Stimulated activated CD4-positive, alpha-beta T cell treated with anti-CD3 and anti-CD28 coated beads, Interleukin-1b, Interleukin-23, amount 100 ng/mL, for 1 hour (primary cell): ENCODE results near the gene CD22.
"Not testable (repeated sequence)": the region's sequence is repeated elsewhere in the genome, so short reads cannot be mapped to it uniquely, and the experiment has no call there.

Experiments
- DNase-seq, 2 donors: peaks; one replicate each; pipeline ENCODE4 v3.0.0-alpha.2; 2020; ENCODE audit warnings: low read depth in 2 of 2

Gene CD22

DNA sequence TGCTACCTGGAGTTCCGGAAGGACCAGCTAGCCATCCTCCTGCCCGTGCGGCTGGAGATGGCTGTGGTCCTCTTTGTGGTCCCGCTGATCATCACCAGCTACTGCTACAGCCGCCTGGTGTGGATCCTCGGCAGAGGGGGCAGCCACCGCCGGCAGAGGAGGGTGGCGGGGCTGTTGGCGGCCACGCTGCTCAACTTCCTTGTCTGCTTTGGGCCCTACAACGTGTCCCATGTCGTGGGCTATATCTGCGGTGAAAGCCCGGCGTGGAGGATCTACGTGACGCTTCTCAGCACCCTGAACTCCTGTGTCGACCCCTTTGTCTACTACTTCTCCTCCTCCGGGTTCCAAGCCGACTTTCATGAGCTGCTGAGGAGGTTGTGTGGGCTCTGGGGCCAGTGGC is 30.4 kb downstream of the CD22 start:
- not testable (repeated sequence) for DNase-seq

DNA sequence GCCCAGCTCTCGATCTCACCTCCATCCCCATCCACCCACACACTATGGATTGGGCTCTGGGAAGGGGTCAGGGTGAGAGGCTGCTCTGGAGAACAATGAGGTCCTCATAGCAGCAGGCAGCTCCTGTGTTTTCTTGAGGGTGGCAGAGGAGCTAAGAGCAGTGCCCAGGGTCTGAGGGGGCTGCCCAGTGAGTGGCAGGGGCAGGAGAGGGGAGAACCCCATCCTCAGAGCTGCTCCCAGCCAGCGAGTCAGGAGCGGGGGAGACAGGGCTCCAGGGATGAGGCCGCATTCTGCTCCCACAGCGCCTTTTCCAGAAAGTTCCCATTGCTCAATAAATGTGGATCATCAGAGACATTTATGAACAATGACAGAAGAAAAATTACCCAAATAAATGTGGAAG is 31.1 kb downstream of the CD22 start:
- DNase-seq: not testable (repeated sequence)

DNA sequence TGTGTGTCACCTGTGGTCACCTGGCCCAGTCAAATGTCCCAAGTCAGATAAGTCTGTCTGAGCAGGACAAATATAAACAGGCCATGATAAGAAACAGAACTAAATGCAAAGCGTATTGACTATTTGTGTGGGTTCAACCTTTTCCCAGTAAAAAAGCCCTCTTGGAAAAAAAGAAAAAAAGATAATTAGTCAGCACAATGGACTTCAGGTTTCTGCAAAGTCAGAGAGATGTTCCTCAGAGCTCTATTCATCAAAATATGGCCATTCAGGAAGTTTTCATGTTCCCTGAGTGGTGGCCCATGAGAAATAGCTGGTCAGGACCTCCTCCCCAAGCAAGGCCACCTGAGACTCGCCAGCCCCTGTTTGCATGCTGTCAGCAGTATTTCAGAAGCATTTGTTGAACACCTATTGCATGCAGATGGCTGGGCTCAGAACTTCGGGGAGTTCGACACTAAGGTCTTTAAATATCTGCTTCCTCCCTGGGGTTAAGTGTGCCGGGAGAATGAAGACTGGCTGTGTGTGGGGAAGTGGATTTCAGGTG is 32.0 kb downstream of the CD22 start:
- DNase-seq: no peak

DNA sequence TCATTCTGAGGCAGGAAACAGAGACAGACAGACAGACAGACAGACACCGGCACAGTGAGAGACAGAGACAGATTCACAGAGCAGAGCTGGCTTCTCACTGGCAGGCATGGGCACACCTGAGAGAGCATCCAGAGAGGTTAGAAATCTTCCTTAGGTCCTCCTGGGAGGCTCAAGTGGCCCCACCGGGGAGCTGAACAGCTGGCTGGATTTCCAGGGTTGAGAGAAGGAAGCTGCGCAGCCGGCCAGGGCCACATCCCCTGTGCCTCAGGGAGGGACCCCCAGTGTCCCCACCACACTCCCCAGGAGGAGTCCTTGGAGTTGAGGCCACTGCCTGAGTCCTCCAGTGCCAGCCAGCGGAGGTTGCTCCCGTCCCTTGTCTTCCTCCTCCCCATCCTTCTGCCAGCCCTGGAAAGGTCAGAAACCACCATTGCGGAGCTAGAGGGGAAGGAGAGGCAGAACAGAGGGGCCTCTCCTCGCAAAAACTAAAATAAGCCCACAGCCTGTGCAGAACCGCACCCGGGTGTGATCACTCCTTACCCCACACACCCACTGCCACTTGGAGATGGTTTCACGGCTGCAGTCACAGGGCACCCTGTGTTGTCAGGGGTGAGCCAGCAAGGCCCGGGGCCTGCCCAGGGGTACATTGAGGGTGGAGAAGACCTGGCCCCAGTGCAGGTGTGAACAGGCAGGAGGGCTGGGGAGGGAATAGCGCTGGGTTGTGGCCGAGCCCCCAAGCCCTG is 33.4 kb downstream of the CD22 start:
- no peak for DNase-seq

DNA sequence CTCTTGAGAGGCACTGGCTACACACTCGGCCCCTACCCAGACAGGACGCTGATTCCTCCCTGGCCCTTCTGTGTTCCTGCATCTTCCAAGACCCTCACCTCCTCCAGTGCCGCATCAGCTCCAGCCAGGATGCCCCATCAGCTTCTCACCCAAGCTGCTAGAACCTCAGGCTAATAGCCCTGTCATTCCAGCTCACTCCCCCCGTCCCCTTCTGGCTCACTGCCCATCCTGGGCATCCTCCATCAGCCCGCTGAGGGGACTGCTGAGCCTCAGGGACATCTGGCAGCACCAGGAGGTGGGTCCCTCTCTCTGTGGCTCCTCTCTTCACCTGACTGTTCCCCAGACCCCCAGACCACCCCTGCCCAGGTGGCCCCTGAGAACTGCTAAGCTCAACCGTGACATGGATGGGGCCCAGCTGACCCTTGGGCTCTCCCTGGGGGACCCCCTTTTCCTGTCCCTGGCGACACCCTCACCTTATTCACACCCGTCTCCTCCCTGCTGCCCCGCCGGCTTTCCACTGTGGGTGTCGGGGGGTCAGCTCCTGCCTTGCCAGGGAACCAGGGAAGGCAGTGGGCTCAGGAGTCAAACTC is 34.1 kb downstream of the CD22 start:
- DNase-seq: no peak

DNA sequence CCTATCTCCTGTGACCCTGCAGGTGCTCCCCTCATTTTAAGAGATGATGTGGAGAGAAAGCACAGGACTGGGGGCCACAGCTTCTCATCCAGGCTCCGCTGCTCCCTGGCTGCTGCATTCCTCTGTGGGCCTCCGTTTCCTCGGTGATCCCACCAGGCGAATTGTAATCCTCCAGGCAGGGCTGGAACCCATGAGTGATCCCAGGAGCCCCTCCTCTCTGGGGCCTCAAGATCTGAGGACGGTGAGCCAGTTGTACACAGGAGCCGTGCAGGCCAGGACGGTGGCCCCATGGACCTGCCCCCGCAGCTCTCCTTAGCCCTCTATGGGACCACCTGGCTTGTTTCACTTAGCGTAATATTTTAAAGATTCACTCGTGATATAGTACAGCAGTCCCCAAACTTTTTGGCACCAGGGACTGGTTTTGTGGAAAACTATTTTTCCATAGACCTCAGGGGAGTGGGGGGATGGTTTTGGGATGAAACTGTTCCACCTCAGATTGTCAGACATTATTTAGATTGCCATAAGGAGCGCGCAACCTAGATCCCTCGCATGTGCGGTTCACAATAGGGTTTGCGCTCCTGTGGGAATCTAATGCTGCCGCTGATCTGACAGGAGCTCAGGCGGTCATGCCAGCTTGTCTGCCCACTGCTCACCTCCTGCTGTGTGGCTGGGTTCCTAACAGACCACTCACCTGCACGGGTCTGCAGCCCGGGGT is 34.9 kb downstream of the CD22 start:
- DNase-seq: no peak

GRCh38 chr19:35365303-35365702 is 36.3 kb downstream of the CD22 start:
- DNase-seq: no peak

- DNase-seq: no peak
These were observed 39.4 kb downstream of the CD22 start for GRCh38 chr19:35368378-35368777.

GRCh38 chr19:35369522-35369921 is 40.5 kb downstream of the CD22 start:
- no peak for DNase-seq

DNA sequence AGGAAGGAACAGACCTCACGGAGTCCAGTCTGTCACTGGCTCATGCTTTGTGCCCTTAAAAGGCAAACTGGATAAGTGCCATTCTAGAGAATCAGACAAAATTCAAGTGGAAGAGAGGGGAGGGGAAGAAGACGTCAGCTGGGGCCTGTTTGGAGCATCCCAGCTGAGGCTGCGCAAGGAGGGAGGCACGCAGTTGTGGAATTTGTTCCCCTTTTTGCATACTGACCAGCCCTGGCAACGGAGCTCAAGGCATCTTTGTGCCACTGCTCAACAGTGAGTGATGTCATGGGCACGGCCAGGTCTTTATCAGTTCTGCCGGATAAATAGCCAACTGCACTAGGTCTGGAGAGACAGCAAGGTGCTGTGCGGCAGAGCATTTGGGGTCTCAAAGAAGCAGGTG is 41.7 kb downstream of the CD22 start, which contains the start of gene GPR42:
TSS of gene GPR42 (plus strand) at position 347 of the 400 bp plus-strand sequence. CDS start 292 bp downstream, outside the sequence.
- no peak for DNase-seq

- no peak for DNase-seq
These were observed 44.5 kb downstream of the CD22 start for GRCh38 chr19:35373492-35373891.

GRCh38 chr19:35374031-35374430 is 45.0 kb downstream of the CD22 start:
- DNase-seq: not testable (repeated sequence)

DNA sequence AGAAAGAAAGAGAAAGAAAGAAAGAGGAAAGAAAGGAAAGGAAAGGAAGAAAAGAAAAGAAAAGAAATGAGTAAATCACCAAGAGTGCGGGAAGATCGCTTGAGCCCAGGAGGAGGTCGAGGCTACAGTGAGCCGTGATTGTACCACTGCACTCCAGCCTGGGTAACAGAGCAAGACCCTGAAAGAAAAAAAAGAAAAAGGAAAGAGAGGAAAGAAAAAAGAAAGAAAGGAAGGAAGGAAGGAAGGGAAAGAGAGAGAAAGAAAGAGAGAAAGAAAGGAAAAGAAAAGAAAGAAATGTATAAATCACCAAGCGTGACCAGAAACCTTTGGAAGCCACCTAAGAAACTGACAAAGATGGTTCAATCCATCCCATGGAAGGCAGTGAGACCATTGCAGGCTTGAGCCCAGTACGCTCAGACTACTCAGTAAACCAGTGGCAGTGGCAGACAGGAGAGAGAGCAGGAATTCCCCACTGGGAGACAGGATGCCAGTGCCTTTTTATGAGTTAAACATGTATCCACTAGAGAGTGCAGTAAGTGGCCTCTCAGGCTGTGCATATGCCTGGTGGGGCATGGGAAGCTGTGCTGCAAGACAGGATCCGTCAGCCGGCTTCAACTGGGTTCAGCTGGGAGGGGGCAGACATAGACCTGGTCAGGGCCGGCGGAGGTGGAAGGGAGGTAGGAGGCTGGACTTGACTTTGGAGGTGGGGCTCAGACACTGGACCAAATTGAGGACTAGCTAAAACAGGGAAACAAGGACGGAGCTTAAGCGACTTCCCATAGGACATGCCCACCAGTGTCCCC is 46.7 kb downstream of the CD22 start:
- no peak for DNase-seq

DNA sequence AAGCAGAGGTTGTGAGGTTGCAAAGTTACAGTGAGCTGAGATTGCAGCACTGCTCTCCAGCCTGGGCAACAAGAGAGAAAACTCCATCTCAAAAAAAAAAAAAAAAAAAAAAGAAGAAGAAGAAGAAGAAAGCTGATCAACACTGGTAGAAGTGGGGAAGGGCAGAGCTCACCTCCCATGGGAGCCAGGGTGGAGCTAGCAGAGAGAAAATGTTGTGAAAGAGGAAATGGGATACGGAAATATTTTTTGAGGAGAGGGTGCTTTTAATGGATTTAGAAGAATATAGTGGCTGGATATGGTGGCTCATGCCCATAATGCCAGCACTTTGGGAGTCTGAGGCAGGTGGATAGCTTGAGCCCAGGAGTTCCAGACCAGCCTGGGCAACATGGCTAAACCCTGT is 48.7 kb downstream of the CD22 start:
- DNase-seq: no peak

GRCh38 chr19:35378356-35378755 is 49.4 kb downstream of the CD22 start:
- no peak for DNase-seq

- DNase-seq: not testable (repeated sequence)
These were observed 50.6 kb downstream of the CD22 start for GRCh38 chr19:35379545-35379944.

GRCh38 chr19:35379992-35380391 is 51.0 kb downstream of the CD22 start:
- no peak for DNase-seq

DNA sequence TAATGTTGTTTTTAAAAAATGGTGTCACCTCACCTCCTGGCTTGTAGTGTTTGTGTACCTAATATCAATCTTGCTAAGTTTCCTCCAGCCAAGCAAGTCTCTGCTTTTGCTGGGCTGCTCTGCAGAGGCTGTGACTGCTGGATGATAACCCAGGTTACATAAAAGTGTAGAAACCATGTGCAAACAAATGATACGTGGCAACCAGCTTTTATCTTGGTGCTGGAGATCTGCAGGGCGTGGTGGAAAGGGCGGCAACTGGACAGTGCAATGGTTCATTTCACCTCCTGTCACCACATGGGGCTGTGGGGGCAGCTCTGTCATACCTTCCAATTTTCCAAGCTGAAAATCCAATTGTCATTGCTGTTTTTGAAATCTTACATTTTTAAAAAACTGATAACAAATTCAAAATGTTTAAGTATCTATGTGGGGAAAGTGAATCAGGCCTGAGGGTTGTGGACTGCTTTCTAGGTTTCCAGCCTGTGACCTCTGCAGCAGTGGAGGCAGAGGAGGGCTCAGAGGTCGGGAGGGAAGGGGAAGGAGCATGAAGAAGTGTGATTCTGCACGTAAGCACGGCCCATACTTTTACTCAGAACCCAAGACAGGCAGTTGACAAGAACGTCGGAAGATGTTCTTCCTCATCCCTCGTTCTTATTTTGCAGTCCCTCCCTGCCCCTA is 51.6 kb downstream of the CD22 start:
- DNase-seq: no peak

DNA sequence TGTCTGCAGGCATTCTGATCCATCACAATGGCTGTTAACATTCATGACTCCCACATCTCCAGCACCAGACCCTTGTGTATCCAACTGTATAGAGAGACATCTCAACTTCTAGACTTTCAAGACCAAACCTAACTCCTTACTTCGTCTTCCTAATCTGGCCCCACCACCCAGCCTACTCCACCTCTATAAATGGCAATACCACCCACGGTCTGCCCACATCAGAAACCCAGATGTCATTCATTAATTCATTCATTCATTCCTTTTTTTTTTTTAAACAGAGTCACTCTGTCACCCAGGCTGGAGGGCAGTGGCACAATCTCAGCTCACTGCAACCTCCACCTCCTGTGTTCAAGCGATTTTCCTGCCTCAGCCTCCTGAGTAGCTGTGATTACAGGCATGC is 52.3 kb downstream of the CD22 start:
- no peak for DNase-seq

DNA sequence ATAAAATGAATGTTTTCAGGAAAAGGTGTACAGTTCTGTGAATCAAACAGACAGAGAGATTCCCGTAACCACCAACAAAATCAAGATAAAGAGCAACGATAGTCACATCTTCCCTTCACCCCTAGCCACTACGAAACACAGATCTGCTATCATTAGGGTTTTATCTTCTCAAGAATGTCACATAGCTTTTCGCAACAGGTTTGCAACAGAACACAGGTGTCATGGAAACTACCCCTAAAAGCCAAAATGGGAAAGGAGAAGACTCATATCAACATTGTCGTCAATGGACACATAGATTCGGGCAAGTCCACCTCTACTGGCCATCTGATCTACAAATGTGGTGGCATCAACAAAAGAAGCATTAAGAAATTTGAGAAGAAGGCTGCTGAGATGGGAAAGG is 52.9 kb downstream of the CD22 start:
- DNase-seq: no peak

- no peak for DNase-seq
These were observed 54.5 kb downstream of the CD22 start for GRCh38 chr19:35383536-35383935.
